HepG2 (cell line): ENCODE data around the gene GGA1. TPM values are rescaled to one million over a fixed set of nuclear protein-coding genes. Genes with fewer than 3 reads are reported as not detected.
A peak's percentile ranks its signal among the peaks of the same experiment; 100 is the strongest.

Experiments used
- ARID3A ChIP-seq: IDR thresholded peaks from 2 replicates; pipeline ENCODE4 v1.6.1; 2012; ENCODE audit warnings: low read depth, low read length, improper control_type of control experiment
- CEBPG ChIP-seq: IDR thresholded peaks from 2 replicates; pipeline ENCODE4 v1.6.1; 2016
- GTF2F1 ChIP-seq: fragments of 150-350 bp; IDR thresholded peaks from 2 replicates; pipeline ENCODE4 v1.6.1; 2014; ENCODE audit warnings: low read length
- MTF1 ChIP-seq: sonication (generic); formaldehyde crosslinking; IDR thresholded peaks from 2 replicates; pipeline ENCODE4 v1.5.0; 2020; ENCODE audit warnings: missing genetic modification reagents
- NCOA1 ChIP-seq: sonication (generic); formaldehyde crosslinking; IDR thresholded peaks from 2 replicates; pipeline ENCODE4 v1.9.0; 2021; ENCODE audit warnings: missing genetic modification reagents
- PATZ1 ChIP-seq: sonication (generic); formaldehyde crosslinking; IDR thresholded peaks from 2 replicates; pipeline ENCODE4 v1.4.0; 2020; ENCODE audit warnings: missing genetic modification reagents
- PAX8 ChIP-seq: sonication (generic); formaldehyde crosslinking; IDR thresholded peaks from 2 replicates; pipeline ENCODE4 v1.8.0; 2022; ENCODE audit warnings: mild to moderate bottlenecking, missing genetic modification reagents, borderline replicate concordance
- PRDM15 ChIP-seq: sonication (generic); formaldehyde crosslinking; IDR thresholded peaks from 2 replicates; pipeline ENCODE4 v1.4.0; 2020; ENCODE audit warnings: missing genetic modification reagents
- ZBTB20 ChIP-seq: sonication (generic); formaldehyde crosslinking; IDR thresholded peaks from 2 replicates; pipeline ENCODE4 v1.8.1; 2023; ENCODE audit warnings: missing genetic modification reagents, low read depth, mild to moderate bottlenecking, borderline replicate concordance
- ZBTB7A ChIP-seq: sonication (generic); formaldehyde crosslinking; IDR thresholded peaks from 2 replicates; pipeline ENCODE4 v1.8.0; 2022; ENCODE audit warnings: mild to moderate bottlenecking, missing genetic modification reagents
- ZNF33B ChIP-seq: sonication (generic); formaldehyde crosslinking; IDR thresholded peaks from 2 replicates; pipeline ENCODE4 v1.5.1; 2020; ENCODE audit warnings: mild to moderate bottlenecking, missing genetic modification reagents
- ZNF382 ChIP-seq: sonication (generic); formaldehyde crosslinking; IDR thresholded peaks from 2 replicates; pipeline ENCODE4 v1.5.0; 2020; ENCODE audit warnings: missing genetic modification reagents, mild to moderate bottlenecking, borderline replicate concordance
- ZNF674 ChIP-seq: sonication (generic); formaldehyde crosslinking; IDR thresholded peaks from 2 replicates; pipeline ENCODE4 v1.5.0; 2020; ENCODE audit warnings: low read depth, mild to moderate bottlenecking, missing genetic modification reagents
- polyA plus RNA-seq, 8 experiments: library from polyadenylated mRNA; depleted of rRNA in 3 of 8; stranded (reverse) in 7 of 8; unstranded in 1 of 8; fragments of >200 nt; fragmentation: Illumina TruSeq in 4 of 8; extraction: Trizol in 4 of 8; gene quantifications; 2 replicates each; pipeline versions ENCODE4 v1.2.1 to v1.2.3, GENCODE V29; 2011 to 2016; ENCODE audit warnings: low read depth in 4 of 8, missing spikeins in 1 of 8, mixed read lengths in 1 of 8; ENCODE audit not compliant: insufficient read depth in 1 of 8
- total RNA-seq, 5 experiments: library from RNA; depleted of rRNA; stranded (reverse); fragments of >200 nt; fragmentation: Illumina TruSeq; extraction: Trizol; gene quantifications; 2 replicates each; pipeline ENCODE4 v1.2.3, GENCODE V29; 2016; ENCODE audit warnings: low read depth in 1 of 5
- TF ChIP-seq, protein P1 (sequence below): sonication (generic); formaldehyde crosslinking; IDR thresholded peaks from 2 replicates; pipeline ENCODE4 v1.4.0; 2020; ENCODE audit warnings: missing genetic modification reagents, borderline replicate concordance
- TF ChIP-seq, protein P2 (sequence below): IDR thresholded peaks from 2 replicates; pipeline ENCODE4 v1.6.1; 2016; ENCODE audit warnings: low read depth, control low read depth

The GGA1 gene
- total and polyA plus RNA-seq, 2 of the 13 experiments (the other 11 are each of a cell fraction or from before 2014, with no cell fraction given), result 29.1 to 87.2 TPM

GRCh38 chr22:37633625-37634416 is 25.2 kb downstream of the GGA1 start (continued):
- TF ChIP-seq, protein P1, sequence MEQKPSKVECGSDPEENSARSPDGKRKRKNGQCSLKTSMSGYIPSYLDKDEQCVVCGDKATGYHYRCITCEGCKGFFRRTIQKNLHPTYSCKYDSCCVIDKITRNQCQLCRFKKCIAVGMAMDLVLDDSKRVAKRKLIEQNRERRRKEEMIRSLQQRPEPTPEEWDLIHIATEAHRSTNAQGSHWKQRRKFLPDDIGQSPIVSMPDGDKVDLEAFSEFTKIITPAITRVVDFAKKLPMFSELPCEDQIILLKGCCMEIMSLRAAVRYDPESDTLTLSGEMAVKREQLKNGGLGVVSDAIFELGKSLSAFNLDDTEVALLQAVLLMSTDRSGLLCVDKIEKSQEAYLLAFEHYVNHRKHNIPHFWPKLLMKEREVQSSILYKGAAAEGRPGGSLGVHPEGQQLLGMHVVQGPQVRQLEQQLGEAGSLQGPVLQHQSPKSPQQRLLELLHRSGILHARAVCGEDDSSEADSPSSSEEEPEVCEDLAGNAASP, result no peak
- TF ChIP-seq CEBPG (CRISPR knock-in tag) (no peak), ZBTB7A (CRISPR knock-in tag) (peak; percentile 87), PRDM15 (CRISPR knock-in tag) (no peak), NCOA1 (CRISPR knock-in tag) (0 out of 2 replicates have a peak, but pooled peaks have one; percentile 21), PATZ1 (CRISPR knock-in tag) (peak; percentile 81), GTF2F1 (no peak), PAX8 (CRISPR knock-in tag) (no peak), ZNF382 (CRISPR knock-in tag) (no peak), ZNF33B (CRISPR knock-in tag) (no peak), ZBTB20 (CRISPR knock-in tag) (peak; percentile 34; the same call in 1 of the 2 replicates), MTF1 (CRISPR knock-in tag) (no peak), ARID3A (0 out of 2 replicates have a peak, but pooled peaks have one; percentile 10), ZNF674 (CRISPR knock-in tag) (no peak)
- TF ChIP-seq, protein P2, sequence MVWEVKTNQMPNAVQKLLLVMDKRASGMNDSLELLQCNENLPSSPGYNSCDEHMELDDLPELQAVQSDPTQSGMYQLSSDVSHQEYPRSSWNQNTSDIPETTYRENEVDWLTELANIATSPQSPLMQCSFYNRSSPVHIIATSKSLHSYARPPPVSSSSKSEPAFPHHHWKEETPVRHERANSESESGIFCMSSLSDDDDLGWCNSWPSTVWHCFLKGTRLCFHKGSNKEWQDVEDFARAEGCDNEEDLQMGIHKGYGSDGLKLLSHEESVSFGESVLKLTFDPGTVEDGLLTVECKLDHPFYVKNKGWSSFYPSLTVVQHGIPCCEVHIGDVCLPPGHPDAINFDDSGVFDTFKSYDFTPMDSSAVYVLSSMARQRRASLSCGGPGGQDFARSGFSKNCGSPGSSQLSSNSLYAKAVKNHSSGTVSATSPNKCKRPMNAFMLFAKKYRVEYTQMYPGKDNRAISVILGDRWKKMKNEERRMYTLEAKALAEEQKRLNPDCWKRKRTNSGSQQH, result no peak
